AG04450 (cell line): Measurements from ENCODE around the gene GRM2. TPM values are rescaled to one million over a fixed set of nuclear protein-coding genes. Genes with fewer than 3 reads are reported as not detected.

ENCODE experiments used
- CTCF ChIA-PET: fragments of 300-600, 350-600 bp; formaldehyde crosslinking; extraction: SDS; loops from one replicate; lab custom pipeline; 2022; ENCODE audit warnings: antibody characterized with exemption, inconsistent platforms; lab: Charles Lee
- POLR2A ChIA-PET: fragments of 350-600 bp; formaldehyde crosslinking; extraction: SDS; loops from one replicate; lab custom pipeline; 2021; ENCODE audit warnings: antibody characterized with exemption, inconsistent platforms; lab: Yijun Ruan, JAX
- DNase-seq: peaks from one replicate; pipeline ENCODE4 v3.0.0-alpha.2; 2011; ENCODE audit warnings: low read depth, low spot score
- H3K27ac ChIP-seq: one replicate; pipeline ENCODE4 v1.5.1; 2012; ENCODE audit warnings: low read depth, low read length, control low read depth
- H3K27me3 ChIP-seq: one replicate; pipeline ENCODE4 v1.6.0; 2012; ENCODE audit warnings: low read length; ENCODE audit not compliant: control insufficient read depth, insufficient read depth
- H3K4me3 ChIP-seq: 2 replicates; pipeline ENCODE4 v1.5.1; 2011; ENCODE audit warnings: mild to moderate bottlenecking, low read depth, low read length, control low read depth
- H3K9me3 ChIP-seq: 2 replicates; pipeline ENCODE4 v1.5.1; 2012; ENCODE audit warnings: low read length; ENCODE audit not compliant: control insufficient read depth, insufficient read depth
- CTCF ChIP-seq: IDR thresholded peaks from 2 replicates; pipeline ENCODE4 v1.5.1; 2011; ENCODE audit warnings: low read depth, low read length, control low read depth, inconsistent platforms
- polyA plus RNA-seq: library from polyadenylated mRNA; depleted of rRNA; stranded (reverse); fragments of >200 nt; gene quantifications from 2 replicates; pipeline ENCODE4 v1.2.3, GENCODE V29; 2011

Gene GRM2
- polyA plus RNA-seq, 1 experiment = not detected

- H3K4me3 ChIP-seq = no peak overlapping the region
- H3K9me3 ChIP-seq = no peaks in the 10 kb centered on the region
- POLR2A ChIA-PET = no interaction called here
- H3K27me3 ChIP-seq = no peaks in the 10 kb centered on the region
- TF ChIP-seq CTCF = no peak
- no peak for DNase-seq
- CTCF ChIA-PET = interaction anchor here (1.5 kb wide), 2 partner anchors 18 to 186 kb away, joined by 3 to 5 read pairs; no protein-coding TSS in a partner anchor
- H3K27ac ChIP-seq = no peak overlapping the region
These were observed 19.2 kb upstream of the GRM2 start for GRCh38 chr3:51687431-51688205.

GRCh38 chr3:51688206-51688600 lies 18.7 kb upstream of the GRM2 start:
- CTCF ChIA-PET = interaction anchor here (1.5 kb wide), 2 partner anchors 18 to 186 kb away, joined by 3 to 5 read pairs; no protein-coding TSS in a partner anchor
- no peak for DNase-seq
- TF ChIP-seq CTCF = no peak

GRCh38 chr3:51691021-51691420 lies 15.8 kb upstream of the GRM2 start:
- Histone ChIP-seq H3K4me3 (no peak overlapping the region), H3K9me3 (no peaks in the 10 kb centered on the region), H3K27ac (no peak overlapping the region), H3K27me3 (no peaks in the 10 kb centered on the region)
- DNase-seq = no peak
- TF ChIP-seq CTCF = no peak
- POLR2A ChIA-PET = no interaction called here
- CTCF ChIA-PET = interaction anchor here (2.2 kb wide), 1 partner anchor 9 kb away, joined by 6 read pairs; no protein-coding TSS in a partner anchor

More at GRCh38 chr3:51688206-51688600, 18.7 kb upstream of the GRM2 start:
- Histone ChIP-seq H3K27me3 (no peaks in the 10 kb centered on the region), H3K9me3 (no peaks in the 10 kb centered on the region), H3K27ac (no peak overlapping the region), H3K4me3 (no peak overlapping the region)
- POLR2A ChIA-PET = no interaction called here

GRCh38 chr3:51691949-51692348 lies 14.9 kb upstream of the GRM2 start:
- no peak overlapping the region for H3K27ac ChIP-seq

More at GRCh38 chr3:51691949-51692348, 14.9 kb upstream of the GRM2 start:
- Histone ChIP-seq H3K4me3 (no peak overlapping the region), H3K27me3 (no peaks in the 10 kb centered on the region), H3K9me3 (no peaks in the 10 kb centered on the region)
- ChIA-PET POLR2A (interaction anchor here (0.6 kb wide), 1 partner anchor 183 kb away, joined by 9 read pairs; no protein-coding TSS in a partner anchor), CTCF (interaction anchor here (0.5 to 2.2 kb wide), 3 partner anchors 10 to 199 kb away, joined by 4 to 6 read pairs (median 4); no protein-coding TSS in a partner anchor)
- no peak for TF ChIP-seq CTCF
- DNase-seq = no peak
